SK-N-DZ (cell line): ENCODE results near the gene TCP11L2.

Source experiments
- small RNA-seq, 2 experiments: library from RNA; depleted of rRNA; stranded (forward); fragments of <200 nt; gene quantifications; one replicate each; pipeline ENCODE3, GENCODE V24; 2014

The TCP11L2 gene

Small RNA genes lying within 50 kb of the gene (small RNA-seq; reads per million reads assigned to genes)
- gene RNU7-94P = 0 reads per million in 2 experiments
